Trophoblast cell (in vitro differentiated cells and primary cell): Measurements from ENCODE around the gene SIGLECL1.

Experiments used
- DNase-seq, 2 donors: peaks; one replicate each; pipeline ENCODE4 v3.0.0-alpha.2; 2016
- H2AFZ ChIP-seq: 2 replicates; pipeline ENCODE4 v1.6.1; 2013; ENCODE audit warnings: low read length, moderate library complexity, mild to moderate bottlenecking; ENCODE audit not compliant: insufficient read depth, poor library complexity
- H2AK5ac ChIP-seq: 2 replicates; pipeline ENCODE4 v1.6.1; 2013; ENCODE audit warnings: mild to moderate bottlenecking, low read length
- H2BK120ac ChIP-seq: 2 replicates; pipeline ENCODE4 v1.6.1; 2013; ENCODE audit warnings: low read length, mild to moderate bottlenecking, moderate library complexity; ENCODE audit not compliant: insufficient read depth, poor library complexity
- H2BK12ac ChIP-seq: 2 replicates; pipeline ENCODE4 v1.6.1; 2013; ENCODE audit warnings: mild to moderate bottlenecking, low read length, moderate library complexity
- H2BK5ac ChIP-seq: 2 replicates; pipeline ENCODE4 v1.6.1; 2013; ENCODE audit warnings: low read length, low read depth, moderate library complexity, mild to moderate bottlenecking; ENCODE audit not compliant: poor library complexity
- H3K14ac ChIP-seq: 2 replicates; pipeline ENCODE4 v1.6.1; 2013; ENCODE audit warnings: mild to moderate bottlenecking, low read length
- H3K18ac ChIP-seq: 2 replicates; pipeline ENCODE4 v1.6.1; 2013; ENCODE audit warnings: mild to moderate bottlenecking, low read length
- H3K23ac ChIP-seq: 2 replicates; pipeline ENCODE4 v1.6.1; 2013; ENCODE audit warnings: low read length
- H3K27ac ChIP-seq: 2 replicates; pipeline ENCODE4 v1.5.1; 2013; ENCODE audit warnings: low read depth, mild to moderate bottlenecking, inconsistent platforms, low read length, moderate library complexity
- H3K27me3 ChIP-seq: 2 replicates; pipeline ENCODE4 v1.6.1; 2013; ENCODE audit warnings: inconsistent platforms, mild to moderate bottlenecking, low read length, moderate library complexity; ENCODE audit not compliant: insufficient read depth
- H3K36me3 ChIP-seq, 2 experiments: 1 replicate in 1 of 2; 2 replicates in 1 of 2; pipeline ENCODE4 v1.6.1; 2013; ENCODE audit warnings: low read length in 2 of 2, mild to moderate bottlenecking in 2 of 2, moderate library complexity in 1 of 2; ENCODE audit not compliant: insufficient read depth in 2 of 2, control insufficient read depth in 1 of 2
- H3K4ac ChIP-seq: 2 replicates; pipeline ENCODE4 v1.6.1; 2013; ENCODE audit warnings: low read depth, mild to moderate bottlenecking, low read length, moderate library complexity
- H3K4me1 ChIP-seq, 2 experiments: 1 replicate in 1 of 2; 2 replicates in 1 of 2; pipeline ENCODE4 v1.6.1; 2013; ENCODE audit warnings: low read length in 2 of 2, mild to moderate bottlenecking in 2 of 2, moderate library complexity in 1 of 2; ENCODE audit not compliant: insufficient read depth in 2 of 2, control insufficient read depth in 1 of 2
- H3K4me2 ChIP-seq: 2 replicates; pipeline ENCODE4 v1.6.1; 2013; ENCODE audit warnings: inconsistent platforms, mild to moderate bottlenecking, low read length, moderate library complexity
- H3K4me3 ChIP-seq: 2 replicates; pipeline ENCODE4 v1.5.1; 2013; ENCODE audit warnings: mild to moderate bottlenecking, low read depth, low read length, inconsistent platforms
- H3K79me1 ChIP-seq: one replicate; pipeline ENCODE4 v1.6.1; 2013; ENCODE audit warnings: low read length
- H3K79me2 ChIP-seq: 2 replicates; pipeline ENCODE4 v1.6.1; 2013; ENCODE audit warnings: low read length, mild to moderate bottlenecking; ENCODE audit not compliant: control insufficient read depth, insufficient read depth, poor library complexity
- H3K9ac ChIP-seq: 2 replicates; pipeline ENCODE4 v1.6.1; 2013; ENCODE audit warnings: mild to moderate bottlenecking, low read length
- H3K9me3 ChIP-seq: 2 replicates; pipeline ENCODE4 v1.6.1; 2013; ENCODE audit warnings: low read depth, mild to moderate bottlenecking, control low read depth, inconsistent platforms, low read length; ENCODE audit not compliant: insufficient read depth
- H4K12ac ChIP-seq: 2 replicates; pipeline ENCODE4 v1.6.1; 2013; ENCODE audit warnings: low read depth, mild to moderate bottlenecking, low read length, moderate library complexity
- H4K8ac ChIP-seq: 2 replicates; pipeline ENCODE4 v1.6.1; 2013; ENCODE audit warnings: low read depth, mild to moderate bottlenecking, low read length, moderate library complexity
- H4K91ac ChIP-seq: one replicate; pipeline ENCODE4 v1.6.1; 2013; ENCODE audit warnings: low read depth, mild to moderate bottlenecking, low read length, moderate library complexity
- WGBS: extraction: QIAGEN DNeasy Blood & Tissue Kit; methylation state at CpG from one replicate; pipeline ENCODE4 v1.1.7; 2013; ENCODE audit warnings: missing lambda C conversion rate; ENCODE audit not compliant: insufficient read length, insufficient coverage; ENCODE audit errors: extremely low coverage; 5-methylcytosine and 5-hydroxymethylcytosine counted together

The SIGLECL1 gene

GRCh38 chr19:51282335-51282734, 31.5 kb downstream of the SIGLECL1 start:
- no peak overlapping the region for H4K12ac ChIP-seq
- H2AFZ ChIP-seq = no peak overlapping the region
- no peak overlapping the region for H2BK5ac ChIP-seq
- no peak overlapping the region for H2AK5ac ChIP-seq
- H2BK120ac ChIP-seq = no peak overlapping the region
- no peaks in the 10 kb centered on the region for H3K79me2 ChIP-seq
- H3K14ac ChIP-seq = no peak overlapping the region
- no peak overlapping the region for H2BK12ac ChIP-seq
- no peak for DNase-seq
- H3K36me3 ChIP-seq = no peaks in the 10 kb centered on the region
- H3K23ac ChIP-seq = no peak overlapping the region
- no peak overlapping the region for H3K27ac ChIP-seq
- H4K8ac ChIP-seq = no peak overlapping the region
- peaks cover 6% of the 10 kb centered on the region for H3K9me3 ChIP-seq
- no peaks in the 10 kb centered on the region for H3K79me1 ChIP-seq
- H3K4me2 ChIP-seq = no peak overlapping the region
- no peak overlapping the region for H3K18ac ChIP-seq
- WGBS = no CpG with 5 or more reads among the region's 4 CpGs
- H3K4me3 ChIP-seq = no peak overlapping the region
- no peaks in the 10 kb centered on the region for H3K27me3 ChIP-seq
- H3K4ac ChIP-seq = no peak overlapping the region
- H3K9ac ChIP-seq = no peak overlapping the region
- no peak overlapping the region for H4K91ac ChIP-seq
- no peaks in the 10 kb centered on the region for H3K4me1 ChIP-seq

DNA sequence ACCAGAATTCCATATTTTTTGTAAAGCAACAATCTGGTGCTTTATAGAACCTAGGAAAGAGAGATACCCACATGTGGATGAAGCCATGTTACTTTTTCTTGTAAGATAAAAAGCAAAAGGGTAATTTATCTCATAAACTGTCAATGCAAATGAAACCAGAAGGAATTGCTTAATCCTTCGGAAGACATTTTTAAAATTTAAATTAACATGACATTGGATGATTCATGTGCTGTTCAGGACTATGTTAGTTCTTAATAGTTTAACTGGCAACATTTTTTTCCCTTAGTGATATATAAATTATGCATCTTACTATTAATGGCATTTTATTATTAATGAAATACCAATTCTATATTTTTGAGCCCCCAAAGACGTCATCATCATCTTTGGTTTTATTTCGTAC, 34.8 kb downstream of the SIGLECL1 start:
- DNase-seq = no peak
- Histone ChIP-seq H3K4me3 (no peak overlapping the region), H3K4ac (no peak overlapping the region), H2AFZ (no peak overlapping the region), H3K9ac (no peak overlapping the region), H3K4me1 (no peaks in the 10 kb centered on the region), H2BK12ac (no peak overlapping the region), H2BK5ac (no peak overlapping the region), H3K14ac (no peak overlapping the region), H3K79me1 (no peaks in the 10 kb centered on the region), H3K79me2 (no peaks in the 10 kb centered on the region), H3K27me3 (no peaks in the 10 kb centered on the region), H2BK120ac (no peak overlapping the region), H3K27ac (no peak overlapping the region), H3K36me3 (no peaks in the 10 kb centered on the region), H3K9me3 (peaks cover 3% of the 10 kb centered on the region), H3K23ac (no peak overlapping the region), H4K12ac (no peak overlapping the region), H4K91ac (no peak overlapping the region), H4K8ac (no peak overlapping the region), H3K4me2 (no peak overlapping the region), H2AK5ac (no peak overlapping the region), H3K18ac (no peak overlapping the region)
- WGBS = no CpG with 5 or more reads among the region's 3 CpGs

DNA sequence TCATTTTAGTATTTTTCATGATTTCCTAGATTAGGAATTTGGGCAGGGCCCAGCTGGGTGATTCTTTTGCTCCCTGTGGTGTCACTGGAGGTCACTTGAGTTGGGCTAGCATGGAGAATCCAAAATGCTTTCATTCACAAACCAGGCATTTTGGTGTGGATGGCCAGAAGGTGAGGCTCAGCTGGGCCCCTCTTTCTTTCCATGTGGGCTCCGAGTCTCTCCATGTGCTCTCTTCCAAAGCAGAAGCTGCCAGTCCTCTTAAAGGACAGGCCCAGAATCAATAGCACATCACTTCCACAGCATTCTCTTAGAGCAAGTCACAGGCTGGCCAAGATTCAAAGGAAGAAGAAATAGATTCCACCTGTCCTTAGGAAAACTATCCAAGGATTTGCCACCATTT, 38.8 kb downstream of the SIGLECL1 start:
- H3K27ac ChIP-seq = no peak overlapping the region
- H3K18ac ChIP-seq = no peak overlapping the region
- H2AK5ac ChIP-seq = no peak overlapping the region
- H2BK12ac ChIP-seq = no peak overlapping the region
- no peak overlapping the region for H4K12ac ChIP-seq
- H3K14ac ChIP-seq = no peak overlapping the region
- no peak overlapping the region for H4K91ac ChIP-seq
- no peak overlapping the region for H3K9ac ChIP-seq
- no CpG with 5 or more reads among the region's 1 CpG for WGBS
- no peak for DNase-seq
- no peaks in the 10 kb centered on the region for H3K27me3 ChIP-seq
- no peak overlapping the region for H2BK120ac ChIP-seq
- H3K23ac ChIP-seq = no peak overlapping the region
- no peak overlapping the region for H4K8ac ChIP-seq
- no peak overlapping the region for H3K4ac ChIP-seq
- H3K4me3 ChIP-seq = no peak overlapping the region
- no peak overlapping the region for H2AFZ ChIP-seq
- H3K4me1 ChIP-seq = no peaks in the 10 kb centered on the region
- no peak overlapping the region for H3K4me2 ChIP-seq
- no peaks in the 10 kb centered on the region for H3K79me2 ChIP-seq
- no peaks in the 10 kb centered on the region for H3K79me1 ChIP-seq
- no peak overlapping the region for H2BK5ac ChIP-seq
- no peaks in the 10 kb centered on the region for H3K9me3 ChIP-seq
- no peaks in the 10 kb centered on the region for H3K36me3 ChIP-seq

- H3K4me3 ChIP-seq = no peak overlapping the region
- no peaks in the 10 kb centered on the region for H3K79me1 ChIP-seq
- no peak overlapping the region for H3K14ac ChIP-seq
- H3K9ac ChIP-seq = no peak overlapping the region
- H4K91ac ChIP-seq = no peak overlapping the region
- WGBS = no CpG with 5 or more reads among the region's 11 CpGs
- no peaks in the 10 kb centered on the region for H3K27me3 ChIP-seq
- no peak overlapping the region for H3K23ac ChIP-seq
- no peak overlapping the region for H4K8ac ChIP-seq
- H3K4ac ChIP-seq = no peak overlapping the region
- H3K36me3 ChIP-seq = no peaks in the 10 kb centered on the region
- H4K12ac ChIP-seq = no peak overlapping the region
- H2BK5ac ChIP-seq = no peak overlapping the region
- no peak overlapping the region for H3K18ac ChIP-seq
- no peak overlapping the region for H3K27ac ChIP-seq
- H3K4me2 ChIP-seq = no peak overlapping the region
- no peak overlapping the region for H2AK5ac ChIP-seq
- no peak overlapping the region for H2BK12ac ChIP-seq
- DNase-seq = no peak
- H3K9me3 ChIP-seq = no peaks in the 10 kb centered on the region
- no peak overlapping the region for H2AFZ ChIP-seq
- no peaks in the 10 kb centered on the region for H3K4me1 ChIP-seq
- no peak overlapping the region for H2BK120ac ChIP-seq
- no peaks in the 10 kb centered on the region for H3K79me2 ChIP-seq
Measured at GRCh38 chr19:51292971-51293370, 42.1 kb downstream of the SIGLECL1 start.
